RKO (cell line): ENCODE results near the gene BANF1.

Experiments
- DNase-seq: peaks from one replicate; pipeline ENCODE4 v3.0.0-alpha.2; 2016; ENCODE audit warnings: low spot score

BANF1 gene

GRCh38 chr11:66001942-66002647, at the start of gene BANF1, which contains the start of gene EIF1AD:
Gene BANF1, plus strand, starts transcription at chr11:66002503. Its CDS starts 748 bp downstream, at chr11:66003251.
Gene EIF1AD, minus strand, starts transcription at chr11:66002157. Its CDS starts 1,768 bp downstream, at chr11:66000389.
- peak; percentile 97 for DNase-seq

- no peak for DNase-seq
Observed at GRCh38 chr11:65953471-65953870, 48.8 kb upstream of the BANF1 start.

GRCh38 chr11:65954771-65955170, 47.5 kb upstream of the BANF1 start:
- DNase-seq = no peak

GRCh38 chr11:65958291-65958690, 44.0 kb upstream of the BANF1 start:
- DNase-seq = no peak

GRCh38 chr11:65958774-65959420, 43.4 kb upstream of the BANF1 start:
- no peak for DNase-seq

GRCh38 chr11:65960824-65961266, 41.5 kb upstream of the BANF1 start:
- no peak for DNase-seq

GRCh38 chr11:65961267-65962140, 40.8 kb upstream of the BANF1 start, which contains the start of gene SART1:
Gene SART1, plus strand, starts transcription at chr11:65961734. Its CDS starts 47 bp downstream, at chr11:65961781.
- peak; percentile 97 for DNase-seq

- DNase-seq = peak; percentile 18
Observed at GRCh38 chr11:65962141-65962564, 40.1 kb upstream of the BANF1 start.

- no peak for DNase-seq
Observed at GRCh38 chr11:65964906-65965305, 37.4 kb upstream of the BANF1 start.

- no peak for DNase-seq
Observed at GRCh38 chr11:65965986-65966762, 36.1 kb upstream of the BANF1 start.

- no peak for DNase-seq
Observed at GRCh38 chr11:65967329-65967934, 34.9 kb upstream of the BANF1 start.

GRCh38 chr11:65968600-65969482, 33.5 kb upstream of the BANF1 start:
- no peak for DNase-seq

GRCh38 chr11:65972116-65972515, 30.2 kb upstream of the BANF1 start:
- no peak for DNase-seq

- peak; percentile 63 for DNase-seq
Observed at GRCh38 chr11:65973439-65974110, 28.7 kb upstream of the BANF1 start.

GRCh38 chr11:65975771-65976170, 26.5 kb upstream of the BANF1 start:
- DNase-seq = no peak

- no peak for DNase-seq
Observed at GRCh38 chr11:65976216-65977176, 25.8 kb upstream of the BANF1 start.

GRCh38 chr11:65977621-65978390, 24.5 kb upstream of the BANF1 start:
- DNase-seq = no peak
